Mucosa of stomach (tissue), 1 donor: ENCODE results near the gene GMDS.

Experiments used
- H3K27me3 ChIP-seq: one replicate; pipeline ENCODE4 v1.7.0; 2013; ENCODE audit warnings: mild to moderate bottlenecking, low read length; ENCODE audit not compliant: control insufficient read depth, insufficient read depth
- H3K36me3 ChIP-seq: one replicate; pipeline ENCODE4 v1.7.0; 2013; ENCODE audit warnings: low read length; ENCODE audit not compliant: control insufficient read depth, insufficient read depth
- H3K4me1 ChIP-seq: one replicate; pipeline ENCODE4 v1.7.0; 2013; ENCODE audit warnings: mild to moderate bottlenecking, low read length; ENCODE audit not compliant: control insufficient read depth, insufficient read depth
- H3K4me3 ChIP-seq: one replicate; pipeline ENCODE4 v1.7.0; 2013; ENCODE audit warnings: low read length
- H3K9ac ChIP-seq: one replicate; pipeline ENCODE4 v1.7.0; 2013; ENCODE audit warnings: mild to moderate bottlenecking, low read length, moderate library complexity
- H3K9me3 ChIP-seq: one replicate; pipeline ENCODE4 v1.7.0; 2013; ENCODE audit warnings: mild to moderate bottlenecking, low read length, moderate library complexity; ENCODE audit not compliant: control insufficient read depth
- donor health status: Pancreatic carcinoma.

Gene GMDS

GRCh38 chr6:2072453-2072852 is 173.0 kb downstream of the GMDS start:
- no peak overlapping the region for H3K9ac ChIP-seq
- no peaks in the 10 kb centered on the region for H3K27me3 ChIP-seq
- no peak overlapping the region for H3K4me3 ChIP-seq
- no peaks in the 10 kb centered on the region for H3K4me1 ChIP-seq
- no peaks in the 10 kb centered on the region for H3K9me3 ChIP-seq
- no peaks in the 10 kb centered on the region for H3K36me3 ChIP-seq

DNA sequence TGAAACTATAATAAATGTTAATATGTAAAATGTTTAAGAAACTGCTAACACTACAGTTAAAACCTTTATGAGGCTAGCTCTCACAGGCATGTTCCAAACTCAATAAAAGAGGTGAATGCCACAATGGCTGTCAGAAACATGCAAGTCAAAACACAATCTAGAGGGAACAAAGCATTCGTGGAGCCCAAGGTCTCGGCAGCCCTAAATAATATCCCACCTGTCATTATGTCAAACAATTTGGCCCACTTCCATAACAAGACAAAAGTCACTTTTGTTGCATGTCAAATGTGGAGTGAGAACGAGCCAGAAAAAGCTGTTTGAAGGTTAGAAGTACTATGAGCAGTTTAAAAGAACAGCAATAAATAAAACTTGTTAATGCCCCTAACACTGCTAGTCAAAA is 181.9 kb downstream of the GMDS start:
- Histone ChIP-seq H3K27me3 (no peaks in the 10 kb centered on the region), H3K4me3 (no peak overlapping the region), H3K4me1 (peaks cover 18% of the 10 kb centered on the region), H3K36me3 (no peaks in the 10 kb centered on the region), H3K9ac (no peak overlapping the region), H3K9me3 (no peaks in the 10 kb centered on the region)

- Histone ChIP-seq H3K9me3 (no peaks in the 10 kb centered on the region), H3K4me1 (peaks cover 18% of the 10 kb centered on the region), H3K9ac (no peak overlapping the region), H3K27me3 (no peaks in the 10 kb centered on the region), H3K36me3 (no peaks in the 10 kb centered on the region), H3K4me3 (no peak overlapping the region)
Observed at GRCh38 chr6:2061880-2062279, 183.5 kb downstream of the GMDS start.

DNA sequence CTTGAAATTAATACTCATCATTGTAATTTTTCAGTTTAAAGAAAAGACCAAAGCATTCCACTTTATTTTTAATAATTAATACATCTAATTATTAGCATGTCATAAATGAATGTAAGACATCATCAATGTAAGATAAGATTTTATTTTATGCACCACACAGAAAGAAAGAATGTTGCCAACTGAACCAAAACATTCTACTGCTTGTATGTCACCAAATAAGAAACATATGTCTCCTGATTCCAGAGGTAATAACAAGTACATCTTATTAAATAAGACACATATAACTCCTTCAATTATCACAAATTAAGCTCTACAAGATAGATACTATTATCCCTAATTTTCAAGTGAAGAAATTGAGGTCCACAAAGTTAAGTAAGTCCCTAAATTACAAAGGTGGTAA is 189.5 kb downstream of the GMDS start:
- Histone ChIP-seq H3K9me3 (no peaks in the 10 kb centered on the region), H3K9ac (no peak overlapping the region), H3K4me1 (peaks cover 9% of the 10 kb centered on the region), H3K4me3 (no peak overlapping the region), H3K27me3 (no peaks in the 10 kb centered on the region), H3K36me3 (no peaks in the 10 kb centered on the region)

GRCh38 chr6:2055143-2055542 is 190.3 kb downstream of the GMDS start:
- peaks cover 9% of the 10 kb centered on the region for H3K4me1 ChIP-seq
- no peak overlapping the region for H3K4me3 ChIP-seq
- H3K27me3 ChIP-seq: no peaks in the 10 kb centered on the region
- H3K9me3 ChIP-seq: no peaks in the 10 kb centered on the region
- no peaks in the 10 kb centered on the region for H3K36me3 ChIP-seq
- no peak overlapping the region for H3K9ac ChIP-seq

DNA sequence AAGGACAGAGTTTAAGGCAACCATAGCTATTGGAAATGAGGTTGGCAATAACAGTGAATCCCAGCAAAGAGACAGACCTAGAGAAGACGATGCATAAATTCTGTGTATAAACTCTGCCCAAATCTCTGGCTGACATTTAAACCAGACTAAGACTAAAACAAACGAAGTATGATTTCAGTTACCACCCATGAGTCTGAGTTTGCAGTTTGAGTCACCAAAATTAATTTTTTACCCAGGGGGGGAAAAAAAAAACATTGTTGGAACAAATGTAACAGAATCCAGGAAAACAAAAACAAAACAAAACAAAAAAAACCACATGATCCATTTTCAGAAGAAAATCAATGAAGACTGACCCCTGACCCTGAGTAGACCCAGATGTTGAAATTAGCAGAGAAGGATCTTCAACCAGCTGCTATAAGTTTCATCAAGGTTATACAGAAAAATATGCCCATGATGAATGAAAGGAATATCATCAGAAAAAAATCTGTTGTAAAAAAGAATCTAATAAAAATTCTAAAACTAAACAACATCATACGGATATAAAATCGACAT is 190.8 kb downstream of the GMDS start:
- no peaks in the 10 kb centered on the region for H3K9me3 ChIP-seq
- H3K4me1 ChIP-seq: peaks cover 9% of the 10 kb centered on the region
- no peaks in the 10 kb centered on the region for H3K36me3 ChIP-seq
- H3K27me3 ChIP-seq: no peaks in the 10 kb centered on the region
- no peak overlapping the region for H3K4me3 ChIP-seq
- no peak overlapping the region for H3K9ac ChIP-seq

- H3K4me1 ChIP-seq: peaks cover 9% of the 10 kb centered on the region
- no peaks in the 10 kb centered on the region for H3K36me3 ChIP-seq
- H3K9me3 ChIP-seq: no peaks in the 10 kb centered on the region
- H3K27me3 ChIP-seq: no peaks in the 10 kb centered on the region
- no peak overlapping the region for H3K4me3 ChIP-seq
- H3K9ac ChIP-seq: no peak overlapping the region
Observed at GRCh38 chr6:2053691-2054090, 191.7 kb downstream of the GMDS start.

DNA sequence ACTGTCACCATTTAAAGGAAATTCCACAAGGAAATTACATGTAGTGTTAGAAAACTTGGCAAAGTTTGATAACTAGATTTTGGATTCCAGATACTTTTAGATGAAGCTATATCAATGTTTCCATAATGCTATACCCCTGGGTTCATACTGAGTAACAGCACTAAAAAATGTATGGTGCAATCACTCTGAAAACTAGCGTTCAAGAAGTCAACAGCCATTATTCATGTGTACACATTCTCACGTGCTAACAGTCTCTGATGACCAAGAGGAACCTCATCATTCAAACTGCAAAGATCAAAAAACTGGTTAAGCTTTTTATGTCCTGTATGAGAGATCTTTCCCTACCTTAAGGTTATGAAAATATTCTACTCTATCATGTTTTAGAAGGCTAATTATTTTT is 197.6 kb downstream of the GMDS start:
- Histone ChIP-seq H3K9ac (no peak overlapping the region), H3K9me3 (no peaks in the 10 kb centered on the region), H3K36me3 (no peaks in the 10 kb centered on the region), H3K4me3 (no peak overlapping the region), H3K4me1 (no peaks in the 10 kb centered on the region), H3K27me3 (no peaks in the 10 kb centered on the region)

- Histone ChIP-seq H3K4me3 (no peak overlapping the region), H3K36me3 (no peaks in the 10 kb centered on the region), H3K9ac (no peak overlapping the region), H3K4me1 (no peaks in the 10 kb centered on the region), H3K9me3 (no peaks in the 10 kb centered on the region), H3K27me3 (no peaks in the 10 kb centered on the region)
Observed at GRCh38 chr6:2044192-2044591, 201.2 kb downstream of the GMDS start.

GRCh38 chr6:2042956-2043648 is 202.3 kb downstream of the GMDS start:
- Histone ChIP-seq H3K4me3 (no peak overlapping the region), H3K9me3 (no peaks in the 10 kb centered on the region), H3K27me3 (no peaks in the 10 kb centered on the region), H3K4me1 (no peaks in the 10 kb centered on the region), H3K36me3 (no peaks in the 10 kb centered on the region), H3K9ac (no peak overlapping the region)

GRCh38 chr6:2038092-2038491 is 207.3 kb downstream of the GMDS start:
- no peaks in the 10 kb centered on the region for H3K36me3 ChIP-seq
- no peak overlapping the region for H3K9ac ChIP-seq
- H3K4me3 ChIP-seq: no peak overlapping the region
- H3K4me1 ChIP-seq: no peaks in the 10 kb centered on the region
- H3K9me3 ChIP-seq: no peaks in the 10 kb centered on the region
- no peaks in the 10 kb centered on the region for H3K27me3 ChIP-seq

GRCh38 chr6:2037237-2037926 is 208.0 kb downstream of the GMDS start:
- H3K27me3 ChIP-seq: no peaks in the 10 kb centered on the region
- H3K9me3 ChIP-seq: no peaks in the 10 kb centered on the region
- H3K4me1 ChIP-seq: no peaks in the 10 kb centered on the region
- H3K9ac ChIP-seq: no peak overlapping the region
- H3K36me3 ChIP-seq: no peaks in the 10 kb centered on the region
- H3K4me3 ChIP-seq: no peak overlapping the region
